Transverse colon (tissue), 4 donors: ENCODE data around the gene PXDC1. TPM values are rescaled to one million over a fixed set of nuclear protein-coding genes. Genes with fewer than 3 reads are reported as not detected.
"Not testable (repeated sequence)": the region's sequence is repeated elsewhere in the genome, so short reads cannot be mapped to it uniquely, and the experiment has no call there.

Experiments
- DNase-seq: peaks from one replicate; pipeline ENCODE4 v3.0.0-alpha.2; 2019
- H3K27ac ChIP-seq, 4 donors: fragments of 200-600 bp; sonication (generic); 2 replicates each; pipeline ENCODE4 v1.5.1; 2016 to 2018; ENCODE audit warnings: inconsistent platforms in 4 of 4
- H3K27me3 ChIP-seq: fragments of 200-600 bp; sonication (generic); 2 replicates; pipeline ENCODE4 v1.5.1; 2017; ENCODE audit warnings: inconsistent platforms
- H3K36me3 ChIP-seq, 4 donors: fragments of 200-600 bp; sonication (generic); 2 replicates each; pipeline ENCODE4 v1.5.1; 2017 to 2019; ENCODE audit warnings: inconsistent platforms in 4 of 4
- H3K4me1 ChIP-seq, 4 donors: fragments of 200-600 bp; sonication (generic); 2 replicates each; pipeline ENCODE4 v1.5.1; 2017 to 2020; ENCODE audit warnings: inconsistent platforms in 4 of 4
- H3K4me3 ChIP-seq, 4 donors: fragments of 200-600 bp; sonication (generic); 1 replicate in 1 of 4; 2 replicates in 3 of 4; pipeline versions ENCODE4 v1.5.1 to v1.6.1; 2017 to 2019; ENCODE audit warnings: inconsistent platforms in 4 of 4
- H3K9me3 ChIP-seq, 2 donors: fragments of 200-600 bp; sonication (generic); 2 replicates each; pipeline ENCODE4 v1.5.1; 2017 to 2019; ENCODE audit warnings: inconsistent platforms in 2 of 2
- EP300 ChIP-seq: sonication (generic); formaldehyde crosslinking; IDR thresholded peaks from one replicate; pipeline ENCODE4 v1.6.1; 2017; ENCODE audit warnings: antibody characterized with exemption, low read depth
- POLR2A ChIP-seq: fragments of 450-650 bp; IDR thresholded peaks from one replicate; pipeline ENCODE4 v1.6.1; 2016; ENCODE audit warnings: antibody characterized with exemption, mild to moderate bottlenecking, moderate library complexity
- POLR2AphosphoS5 ChIP-seq, 3 donors: sonication (generic); formaldehyde crosslinking; IDR thresholded peaks; one replicate each; pipeline ENCODE4 v1.6.1; 2016; ENCODE audit warnings: antibody characterized with exemption in 3 of 3
- WGBS, 2 donors: methylation state at CpG; one replicate each; pipeline ENCODE4 v1.1.5; 2018; ENCODE audit warnings: low coverage in 1 of 2; 5-methylcytosine and 5-hydroxymethylcytosine counted together
- in situ Hi-C, 4 donors: fragments of 200-750 bp; cut with MboI; loops; one replicate each; pipeline versions ENCODE4 v1.15.0 to v1.15.1; 2017; ENCODE audit warnings: low sequenced_read_pairs in 3 of 4, low pct_ligation_motif_present in 1 of 4, low pct_unique_long_range_greater_than_20kb in 1 of 4
- intact Hi-C: fragments of 100-400 bp; cut with DNase I; formaldehyde crosslinking; loops from one replicate; pipeline ENCODE4 v1.15.1; 2023; ENCODE audit warnings: low total_unique reads
- total RNA-seq, 4 donors: library from RNA; depleted of rRNA; stranded (reverse); fragments of >200 nt; gene quantifications; one replicate each; pipeline ENCODE4 v1.1.0, GENCODE V29; 2016
- TF ChIP-seq, protein P1 (sequence below), 5 experiments: fragments of 200-600 bp in 3 of 5; fragments of 450-650 bp in 2 of 5; sonication (generic) in 3 of 5; IDR thresholded peaks; 1 replicate in 2 of 5; 2 replicates in 3 of 5; pipeline ENCODE4 v1.5.1; 2016 to 2017; ENCODE audit warnings: antibody characterized with exemption in 5 of 5, inconsistent platforms in 3 of 5, mild to moderate bottlenecking in 2 of 5, moderate library complexity in 1 of 5

Gene PXDC1
- total RNA-seq, 4 donors from 2014 or later = 14.6 to 85.4 (median 44.3) TPM

DNA sequence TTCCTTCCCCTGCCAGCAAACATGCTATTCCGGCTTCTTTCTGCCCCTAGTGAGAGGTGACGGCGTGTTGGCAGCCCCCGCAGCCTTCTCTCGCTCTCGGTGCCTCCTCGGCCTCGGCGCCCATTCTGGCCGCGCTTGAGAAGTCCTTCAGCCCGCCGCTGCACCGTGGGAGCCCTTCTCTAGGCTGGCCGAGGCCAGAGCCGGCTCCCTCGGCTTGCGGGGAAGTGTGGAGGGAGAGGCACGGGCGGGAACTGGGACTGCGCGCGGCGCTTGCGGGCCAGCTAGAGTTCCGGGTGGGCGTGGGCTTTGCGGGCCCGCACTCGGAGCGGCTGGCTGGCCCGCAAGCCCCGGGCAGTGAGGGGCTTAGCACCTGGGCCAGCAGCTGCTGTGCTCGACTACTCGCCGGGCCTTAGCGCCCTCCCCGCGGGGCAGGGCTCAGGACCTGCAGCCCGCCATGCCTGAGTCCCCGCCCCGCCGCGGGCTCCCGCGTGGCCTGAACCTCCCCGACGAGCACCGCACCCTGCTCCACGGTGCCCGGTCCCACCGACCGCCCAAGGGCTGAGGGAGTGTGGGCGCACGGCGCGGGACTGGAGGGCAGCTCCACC lies 20.0 kb upstream of the PXDC1 start:
- intact Hi-C loops = no loop called here
- in situ Hi-C loops = no loop called here
- no peak overlapping the region for H3K27ac ChIP-seq
- H3K4me3 ChIP-seq = no peak overlapping the region
- no peaks in the 10 kb centered on the region for H3K4me1 ChIP-seq
- TF ChIP-seq EP300 = no peak
- TF ChIP-seq POLR2AphosphoS5 (IDR thresholded peaks at IDR 0.05) = no peak
- TF ChIP-seq POLR2A = no peak
- TF ChIP-seq, protein P1, sequence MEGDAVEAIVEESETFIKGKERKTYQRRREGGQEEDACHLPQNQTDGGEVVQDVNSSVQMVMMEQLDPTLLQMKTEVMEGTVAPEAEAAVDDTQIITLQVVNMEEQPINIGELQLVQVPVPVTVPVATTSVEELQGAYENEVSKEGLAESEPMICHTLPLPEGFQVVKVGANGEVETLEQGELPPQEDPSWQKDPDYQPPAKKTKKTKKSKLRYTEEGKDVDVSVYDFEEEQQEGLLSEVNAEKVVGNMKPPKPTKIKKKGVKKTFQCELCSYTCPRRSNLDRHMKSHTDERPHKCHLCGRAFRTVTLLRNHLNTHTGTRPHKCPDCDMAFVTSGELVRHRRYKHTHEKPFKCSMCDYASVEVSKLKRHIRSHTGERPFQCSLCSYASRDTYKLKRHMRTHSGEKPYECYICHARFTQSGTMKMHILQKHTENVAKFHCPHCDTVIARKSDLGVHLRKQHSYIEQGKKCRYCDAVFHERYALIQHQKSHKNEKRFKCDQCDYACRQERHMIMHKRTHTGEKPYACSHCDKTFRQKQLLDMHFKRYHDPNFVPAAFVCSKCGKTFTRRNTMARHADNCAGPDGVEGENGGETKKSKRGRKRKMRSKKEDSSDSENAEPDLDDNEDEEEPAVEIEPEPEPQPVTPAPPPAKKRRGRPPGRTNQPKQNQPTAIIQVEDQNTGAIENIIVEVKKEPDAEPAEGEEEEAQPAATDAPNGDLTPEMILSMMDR (IDR thresholded peaks at IDR 0.05) = no peak
- no peak for DNase-seq
- no peaks in the 10 kb centered on the region for H3K27me3 ChIP-seq
- no peaks in the 10 kb centered on the region for H3K9me3 ChIP-seq
- WGBS, 2 donors = 80 to 94% methylated on average over 1 to 57 of the region's 57 CpGs
- H3K36me3 ChIP-seq = no peaks in the 10 kb centered on the region

DNA sequence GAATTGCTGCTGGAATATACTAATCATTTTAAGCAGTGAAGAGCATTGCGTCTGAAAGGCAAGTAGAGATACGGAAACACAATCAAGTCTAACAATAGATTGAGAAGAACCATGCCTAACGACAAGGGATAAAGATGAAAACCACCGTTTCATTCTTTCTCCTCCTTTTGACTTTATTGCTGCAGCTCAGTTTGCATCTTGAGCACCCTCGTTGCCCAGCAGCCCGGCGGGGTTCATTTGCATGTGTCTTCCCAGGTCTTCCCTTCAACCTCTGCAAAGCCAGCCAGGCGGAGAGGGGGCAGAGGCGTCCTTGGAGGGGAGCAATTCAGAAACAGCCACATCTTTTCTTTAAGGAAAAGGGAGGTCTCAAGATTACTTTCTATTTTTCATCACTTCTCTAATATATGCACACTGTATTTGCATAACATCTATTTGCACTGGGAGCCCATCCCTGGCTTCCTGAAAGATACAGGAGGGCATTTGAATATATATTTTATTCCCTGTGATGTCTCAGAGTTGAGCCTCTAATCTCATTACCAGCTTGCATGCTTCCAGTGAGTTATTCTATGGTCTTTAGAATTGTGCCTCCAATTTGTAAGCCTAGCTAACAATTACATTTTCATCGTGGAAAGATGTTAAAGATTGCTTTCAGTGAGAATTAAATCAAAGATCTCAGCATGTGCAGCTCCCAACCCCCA lies 18.7 kb upstream of the PXDC1 start:
- H3K9me3 ChIP-seq = no peaks in the 10 kb centered on the region
- H3K4me3 ChIP-seq = no peak overlapping the region
- TF ChIP-seq POLR2A (no peak), POLR2AphosphoS5 (IDR thresholded peaks at IDR 0.05) (no peak)
- WGBS, 2 donors = 43 to 49% methylated on average over 10 of the region's 10 CpGs
- H3K36me3 ChIP-seq = no peaks in the 10 kb centered on the region
- in situ Hi-C loops (no loop called here), intact Hi-C loops (no loop called here)
- H3K27ac ChIP-seq = no peak overlapping the region
- H3K4me1 ChIP-seq = no peaks in the 10 kb centered on the region
- DNase-seq = no peak
- H3K27me3 ChIP-seq = no peaks in the 10 kb centered on the region

DNA sequence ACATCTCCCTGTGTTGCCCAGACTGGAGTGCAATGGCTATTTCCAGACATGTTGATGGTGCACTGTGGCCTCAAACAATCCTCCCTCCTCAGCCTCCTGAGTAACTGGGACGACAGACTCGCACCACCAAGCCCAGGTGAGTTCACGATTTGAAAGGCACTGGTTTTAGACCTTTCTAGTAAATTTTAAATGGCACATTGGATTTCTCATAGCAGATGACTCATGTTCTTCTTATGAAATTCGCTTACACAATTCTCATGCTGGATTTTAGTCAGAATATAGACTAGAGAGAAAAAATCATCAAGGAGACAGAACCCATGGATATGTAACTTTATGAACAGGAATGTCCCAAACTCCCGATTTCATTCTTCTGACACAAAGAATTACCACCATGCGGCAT lies 18.1 kb upstream of the PXDC1 start:
- no peaks in the 10 kb centered on the region for H3K27me3 ChIP-seq
- TF ChIP-seq EP300 (no peak), POLR2A (no peak), POLR2AphosphoS5 (IDR thresholded peaks at IDR 0.05) (no peak)
- TF ChIP-seq, protein P1 (IDR thresholded peaks at IDR 0.05) = no peak
- in situ Hi-C loops = no loop called here
- WGBS, 2 donors = 75 to 76% methylated on average over 4 to 6 of the region's 6 CpGs
- no peak overlapping the region for H3K4me3 ChIP-seq
- no peak overlapping the region for H3K27ac ChIP-seq
- intact Hi-C loops = no loop called here
- no peak for DNase-seq
- H3K36me3 ChIP-seq = no peaks in the 10 kb centered on the region
- H3K9me3 ChIP-seq = no peaks in the 10 kb centered on the region
- no peaks in the 10 kb centered on the region for H3K4me1 ChIP-seq

DNA sequence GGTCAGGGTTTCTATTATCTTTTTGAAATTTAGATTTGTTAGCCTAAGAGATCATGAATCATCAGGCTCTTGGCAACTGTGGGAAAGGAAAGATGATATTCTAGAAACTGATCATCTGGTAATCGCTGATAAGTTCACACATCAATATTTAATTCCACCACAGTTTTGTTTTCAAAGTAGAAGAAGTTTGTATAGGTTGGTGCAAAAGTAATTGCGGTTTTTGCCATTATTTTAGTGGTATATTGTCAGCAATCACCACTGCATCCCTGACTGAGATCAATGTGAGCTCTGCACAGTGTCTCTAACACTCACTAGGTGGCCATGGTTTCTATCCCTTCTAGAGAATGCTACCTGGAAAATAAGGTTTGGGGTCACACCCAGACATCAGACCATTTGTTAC lies 17.0 kb upstream of the PXDC1 start:
- no peaks in the 10 kb centered on the region for H3K27me3 ChIP-seq
- H3K27ac ChIP-seq = no peak overlapping the region
- no peaks in the 10 kb centered on the region for H3K36me3 ChIP-seq
- intact Hi-C loops = no loop called here
- 79 to 84% methylated on average over 2 of the region's 2 CpGs for WGBS, 2 donors
- H3K4me1 ChIP-seq = no peaks in the 10 kb centered on the region
- in situ Hi-C loops = no loop called here
- TF ChIP-seq, protein P1 (IDR thresholded peaks at IDR 0.05) = no peak
- no peak for TF ChIP-seq POLR2A
- TF ChIP-seq EP300 = no peak
- no peak for TF ChIP-seq POLR2AphosphoS5 (IDR thresholded peaks at IDR 0.05)
- H3K9me3 ChIP-seq = no peaks in the 10 kb centered on the region
- H3K4me3 ChIP-seq = no peak overlapping the region
- no peak for DNase-seq

DNA sequence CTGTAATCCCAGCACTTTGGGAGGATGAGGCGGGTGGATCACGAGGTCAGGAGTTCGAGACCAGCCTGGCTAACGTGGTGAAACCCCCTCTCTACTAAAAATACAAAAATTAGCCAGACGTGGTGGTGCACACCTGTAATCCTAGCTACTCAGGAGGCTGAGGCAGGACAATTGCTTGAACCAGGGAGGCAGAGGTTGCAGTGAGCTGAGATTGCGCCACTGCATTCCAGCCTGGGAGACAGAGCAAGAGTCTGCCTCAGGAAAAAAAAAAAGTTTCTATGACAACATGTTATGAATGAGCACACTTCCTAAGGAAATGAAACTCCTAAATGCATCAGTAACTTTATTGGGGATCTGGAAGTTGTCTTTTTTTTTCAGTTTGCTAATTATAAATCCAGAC lies 16.0 kb upstream of the PXDC1 start:
- intact Hi-C loops = not testable (repeated sequence)

More for the DNA sequence above, 16.0 kb upstream of the PXDC1 start:
- H3K9me3 ChIP-seq, H3K27ac ChIP-seq, DNase-seq, H3K4me3 ChIP-seq, H3K4me1 ChIP-seq, H3K27me3 ChIP-seq, in situ Hi-C loops, H3K36me3 ChIP-seq: not testable (repeated sequence)
- WGBS, 2 donors = 85 to 90% methylated on average over 2 to 6 of the region's 6 CpGs
